ENCODE measurements around the gene RNPEP.

Gene RNPEP

GRCh38 chr1:201999625-202000238 lies 17.3 kb downstream of the RNPEP start:
- Histone ChIP-seq H3K27me3 (ENCODE audit: control insufficient read depth, low read length) (no peaks in the 10 kb centered on the region), H3K9me2 (replicated peaks; ENCODE audit: control insufficient read depth, low read length) (no peaks in the 10 kb centered on the region), H3F3A (ENCODE audit: control insufficient read depth, insufficient read depth) (no peaks in the 10 kb centered on the region), H4K20me1 (ENCODE audit: control insufficient read depth, insufficient read depth, low read depth, low read length) (no peaks in the 10 kb centered on the region), H3K4me2 (ENCODE audit: low read length) (no peak overlapping the region), H3K9me3 (ENCODE audit: control insufficient read depth, insufficient read depth, low read length) (no peaks in the 10 kb centered on the region), H3K79me2 (ENCODE audit: control insufficient read depth, low read length) (no peaks in the 10 kb centered on the region), H3K4me3 (ENCODE audit: low read length) (no peak overlapping the region), H3K4me1 (ENCODE audit: control insufficient read depth, low read length) (peaks cover 6% of the 10 kb centered on the region), H3K27ac (ENCODE audit: low read depth, low read length) (no peak overlapping the region), H3K36me3 (ENCODE audit: control insufficient read depth, low read length) (peaks cover 32% of the 10 kb centered on the region)
- TF ChIP-seq EZH2phosphoT487 (IDR thresholded peaks at IDR 0.05; ENCODE audit: borderline replicate concordance, low read length) = no peak
- TF ChIP-seq, protein P1, sequence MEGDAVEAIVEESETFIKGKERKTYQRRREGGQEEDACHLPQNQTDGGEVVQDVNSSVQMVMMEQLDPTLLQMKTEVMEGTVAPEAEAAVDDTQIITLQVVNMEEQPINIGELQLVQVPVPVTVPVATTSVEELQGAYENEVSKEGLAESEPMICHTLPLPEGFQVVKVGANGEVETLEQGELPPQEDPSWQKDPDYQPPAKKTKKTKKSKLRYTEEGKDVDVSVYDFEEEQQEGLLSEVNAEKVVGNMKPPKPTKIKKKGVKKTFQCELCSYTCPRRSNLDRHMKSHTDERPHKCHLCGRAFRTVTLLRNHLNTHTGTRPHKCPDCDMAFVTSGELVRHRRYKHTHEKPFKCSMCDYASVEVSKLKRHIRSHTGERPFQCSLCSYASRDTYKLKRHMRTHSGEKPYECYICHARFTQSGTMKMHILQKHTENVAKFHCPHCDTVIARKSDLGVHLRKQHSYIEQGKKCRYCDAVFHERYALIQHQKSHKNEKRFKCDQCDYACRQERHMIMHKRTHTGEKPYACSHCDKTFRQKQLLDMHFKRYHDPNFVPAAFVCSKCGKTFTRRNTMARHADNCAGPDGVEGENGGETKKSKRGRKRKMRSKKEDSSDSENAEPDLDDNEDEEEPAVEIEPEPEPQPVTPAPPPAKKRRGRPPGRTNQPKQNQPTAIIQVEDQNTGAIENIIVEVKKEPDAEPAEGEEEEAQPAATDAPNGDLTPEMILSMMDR (IDR thresholded peaks at IDR 0.05; ENCODE audit: low read depth, low read length, poor library complexity, severe bottlenecking) = peak; percentile 85

GRCh38 chr1:202002507-202002906 lies 20.1 kb downstream of the RNPEP start:
- Histone ChIP-seq H3K27ac (ENCODE audit: low read depth, low read length) (no peak overlapping the region), H3K36me3 (ENCODE audit: control insufficient read depth, low read length) (peaks cover 34% of the 10 kb centered on the region), H3K4me1 (ENCODE audit: control insufficient read depth, low read length) (peaks cover 6% of the 10 kb centered on the region), H3K79me2 (ENCODE audit: control insufficient read depth, low read length) (no peaks in the 10 kb centered on the region), H3K9me2 (replicated peaks; ENCODE audit: control insufficient read depth, low read length) (no peaks in the 10 kb centered on the region), H4K20me1 (ENCODE audit: control insufficient read depth, insufficient read depth, low read depth, low read length) (no peaks in the 10 kb centered on the region), H3K9me3 (ENCODE audit: control insufficient read depth, insufficient read depth, low read length) (no peaks in the 10 kb centered on the region), H3F3A (ENCODE audit: control insufficient read depth, insufficient read depth) (no peaks in the 10 kb centered on the region), H3K27me3 (ENCODE audit: control insufficient read depth, low read length) (no peaks in the 10 kb centered on the region), H3K4me3 (ENCODE audit: low read length) (no peak overlapping the region), H3K4me2 (ENCODE audit: low read length) (no peak overlapping the region)
- TF ChIP-seq, protein P1 (IDR thresholded peaks at IDR 0.05; ENCODE audit: low read depth, low read length, poor library complexity, severe bottlenecking) = no peak
- TF ChIP-seq EZH2phosphoT487 (IDR thresholded peaks at IDR 0.05; ENCODE audit: borderline replicate concordance, low read length) = no peak

DNA sequence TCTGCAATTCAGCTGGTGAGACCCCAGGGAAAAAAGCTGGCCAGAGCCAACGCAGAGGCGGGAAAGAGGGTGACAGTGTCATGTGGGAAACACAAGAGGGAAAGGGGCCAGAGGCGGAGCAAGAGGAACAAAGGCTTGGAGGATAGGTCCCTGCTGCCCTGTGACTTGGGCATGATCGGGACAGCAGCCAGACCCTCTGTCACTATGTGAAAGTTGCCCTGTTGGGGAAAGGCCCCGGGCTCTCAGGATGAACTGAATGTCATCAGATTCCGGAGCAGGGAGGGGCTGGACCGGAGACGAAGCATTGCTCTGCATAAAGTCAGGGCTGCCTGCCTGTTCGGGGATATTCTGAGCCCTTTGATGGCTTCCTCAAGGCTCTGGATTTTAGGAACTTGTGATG lies 22.3 kb downstream of the RNPEP start:
- Histone ChIP-seq H3K4me3 (ENCODE audit: low read length) (no peak overlapping the region), H3K27me3 (ENCODE audit: control insufficient read depth, low read length) (no peaks in the 10 kb centered on the region), H3K4me2 (ENCODE audit: low read length) (no peak overlapping the region), H4K20me1 (ENCODE audit: control insufficient read depth, insufficient read depth, low read depth, low read length) (0 out of 2 replicates have a peak, but pooled peaks cover 3% of the 10 kb centered on the region), H3K9me2 (replicated peaks; ENCODE audit: control insufficient read depth, low read length) (no peaks in the 10 kb centered on the region), H3K9me3 (ENCODE audit: control insufficient read depth, insufficient read depth, low read length) (no peaks in the 10 kb centered on the region), H3K79me2 (ENCODE audit: control insufficient read depth, low read length) (no peaks in the 10 kb centered on the region), H3K36me3 (ENCODE audit: control insufficient read depth, low read length) (peaks cover 34% of the 10 kb centered on the region), H3F3A (ENCODE audit: control insufficient read depth, insufficient read depth) (no peaks in the 10 kb centered on the region), H3K4me1 (ENCODE audit: control insufficient read depth, low read length) (peaks cover 2% of the 10 kb centered on the region), H3K27ac (ENCODE audit: low read depth, low read length) (no peak overlapping the region)
- no peak for TF ChIP-seq EZH2phosphoT487 (IDR thresholded peaks at IDR 0.05; ENCODE audit: borderline replicate concordance, low read length)
- TF ChIP-seq, protein P1 (IDR thresholded peaks at IDR 0.05; ENCODE audit: low read depth, low read length, poor library complexity, severe bottlenecking) = no peak

Measured in DOHH2 (cell line).